ENCODE data around the gene ZBED2.

- no peak for TF ChIP-seq CTCF (IDR thresholded peaks at IDR 0.05)
- no peak for TF ChIP-seq POLR2A (IDR thresholded peaks at IDR 0.05)
Observed at GRCh38 chr3:111598139-111598538, 3.0 kb upstream of the ZBED2 start.

Measured in heart left ventricle (tissue), 13 donors.